Measurements from ENCODE around the gene PLCG1. TPM values are rescaled to one million over a fixed set of nuclear protein-coding genes. Genes with fewer than 3 reads are reported as not detected.

The PLCG1 gene
- total RNA-seq, 1 donor from 2014 or later = 94.0 TPM

DNA sequence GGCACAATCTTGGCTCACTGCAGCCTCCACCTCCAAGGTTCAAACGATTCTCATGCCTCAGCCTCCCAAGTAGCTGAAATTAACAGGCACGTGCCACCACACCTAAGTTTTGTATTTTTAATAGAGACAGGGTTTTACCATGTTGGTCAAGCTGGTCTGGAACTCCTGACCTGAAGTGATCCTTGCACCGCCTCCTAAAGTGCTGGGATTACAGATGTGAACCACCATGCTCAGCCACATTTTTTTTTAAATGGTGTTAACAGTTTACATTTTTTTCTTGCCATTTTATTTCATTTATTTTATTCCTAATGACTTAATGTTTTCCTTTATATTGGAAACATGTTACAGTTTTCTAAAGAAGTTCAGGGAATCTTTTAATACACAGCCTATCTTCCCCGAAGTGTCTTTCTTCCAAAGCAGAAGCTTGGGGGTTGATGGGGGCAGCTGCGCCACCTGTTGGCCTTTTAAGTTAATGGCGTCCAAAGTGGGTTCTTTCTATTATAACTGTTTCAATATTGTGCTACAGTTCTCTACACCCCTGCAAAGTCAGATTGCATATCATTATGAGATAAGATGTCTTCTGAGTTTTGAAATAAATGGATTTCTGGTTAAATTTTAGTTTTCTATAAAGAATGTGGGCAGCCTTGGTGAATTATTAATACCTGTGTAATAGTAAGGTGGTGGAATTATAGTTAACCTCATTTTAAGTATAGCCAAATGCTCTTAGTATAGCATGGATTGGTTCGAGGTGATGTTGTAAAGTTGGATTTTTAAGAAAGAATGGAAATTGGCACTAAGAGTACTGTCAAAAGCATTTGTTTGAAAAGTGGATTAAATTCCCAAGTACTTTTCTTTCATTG is 42.0 kb upstream of the PLCG1 start:
- Histone ChIP-seq H3K9me3 (no peaks in the 10 kb centered on the region), H3K4me3 (no peak overlapping the region), H3K4me1 (peaks cover 13% of the 10 kb centered on the region), H3K36me3 (peaks cover 88% of the 10 kb centered on the region), H3K27ac (peak overlapping the region; percentile 1), H3K27me3 (ENCODE audit: low read depth) (no peaks in the 10 kb centered on the region)
- TF ChIP-seq, protein P1, sequence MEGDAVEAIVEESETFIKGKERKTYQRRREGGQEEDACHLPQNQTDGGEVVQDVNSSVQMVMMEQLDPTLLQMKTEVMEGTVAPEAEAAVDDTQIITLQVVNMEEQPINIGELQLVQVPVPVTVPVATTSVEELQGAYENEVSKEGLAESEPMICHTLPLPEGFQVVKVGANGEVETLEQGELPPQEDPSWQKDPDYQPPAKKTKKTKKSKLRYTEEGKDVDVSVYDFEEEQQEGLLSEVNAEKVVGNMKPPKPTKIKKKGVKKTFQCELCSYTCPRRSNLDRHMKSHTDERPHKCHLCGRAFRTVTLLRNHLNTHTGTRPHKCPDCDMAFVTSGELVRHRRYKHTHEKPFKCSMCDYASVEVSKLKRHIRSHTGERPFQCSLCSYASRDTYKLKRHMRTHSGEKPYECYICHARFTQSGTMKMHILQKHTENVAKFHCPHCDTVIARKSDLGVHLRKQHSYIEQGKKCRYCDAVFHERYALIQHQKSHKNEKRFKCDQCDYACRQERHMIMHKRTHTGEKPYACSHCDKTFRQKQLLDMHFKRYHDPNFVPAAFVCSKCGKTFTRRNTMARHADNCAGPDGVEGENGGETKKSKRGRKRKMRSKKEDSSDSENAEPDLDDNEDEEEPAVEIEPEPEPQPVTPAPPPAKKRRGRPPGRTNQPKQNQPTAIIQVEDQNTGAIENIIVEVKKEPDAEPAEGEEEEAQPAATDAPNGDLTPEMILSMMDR (IDR thresholded peaks at IDR 0.05) = peak; percentile 86
- intact Hi-C loops (cut with DNase I) = loop anchor here (5.0 kb wide), 1 partner anchor 108 kb away; no protein-coding TSS in a partner anchor
- peak; percentile 78 to 81 for ATAC-seq
- peak; percentile 65 for DNase-seq

DNA sequence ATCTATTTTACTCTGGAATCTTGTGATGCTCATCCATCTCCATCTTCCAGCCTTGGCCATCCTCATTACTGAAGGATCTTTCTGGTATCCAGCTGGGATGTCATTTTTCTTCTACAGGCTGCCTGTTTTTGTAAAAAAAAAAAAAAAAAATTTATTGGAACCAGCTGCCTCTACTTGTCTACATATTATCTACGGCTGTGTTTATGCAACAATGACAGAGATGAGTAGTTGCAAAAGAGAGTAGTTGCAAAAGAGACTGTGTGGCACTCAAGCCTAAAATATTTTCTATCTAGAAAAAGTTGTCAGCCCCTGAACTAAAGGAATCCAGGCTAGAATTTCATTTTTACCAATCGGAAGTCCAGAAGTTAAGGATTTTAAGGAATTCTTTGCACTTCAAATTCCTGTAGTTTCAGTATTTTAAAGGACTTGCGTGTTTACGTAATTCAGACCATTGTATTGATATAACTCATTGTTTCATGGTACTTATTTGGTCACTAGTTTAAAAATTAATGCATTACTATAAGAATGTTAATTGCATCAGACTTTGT is 38.6 kb upstream of the PLCG1 start:
- Histone ChIP-seq H3K36me3 (peaks cover 98% of the 10 kb centered on the region), H3K4me1 (peaks cover 13% of the 10 kb centered on the region)

DNA sequence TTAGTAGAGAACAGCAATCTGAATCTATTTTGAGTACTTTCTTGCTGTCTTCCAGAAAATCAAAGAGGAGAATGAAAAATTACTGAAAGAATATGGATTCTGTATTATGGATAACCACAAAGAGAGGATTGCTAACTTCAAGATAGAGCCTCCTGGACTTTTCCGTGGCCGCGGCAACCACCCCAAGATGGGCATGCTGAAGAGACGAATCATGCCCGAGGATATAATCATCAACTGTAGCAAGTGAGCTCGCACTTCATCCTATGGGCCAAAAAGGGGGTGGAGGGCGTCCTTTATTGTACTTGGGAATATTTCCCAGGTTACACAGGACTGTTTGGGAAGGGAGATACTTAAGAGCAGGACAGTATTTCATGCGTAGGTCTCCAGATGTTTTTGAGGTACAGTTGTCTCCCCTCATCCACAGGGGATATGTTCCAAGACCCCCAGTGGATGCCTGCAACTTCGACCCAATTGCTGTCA is 37.3 kb upstream of the PLCG1 start:
- H3K4me1 ChIP-seq = peaks cover 7% of the 10 kb centered on the region
- H3K27ac ChIP-seq = no peak overlapping the region
- peaks cover 98% of the 10 kb centered on the region for H3K36me3 ChIP-seq
- H3K4me3 ChIP-seq = no peak overlapping the region
- intact Hi-C loops (cut with DNase I) = no loop called here
- TF ChIP-seq, protein P1 (IDR thresholded peaks at IDR 0.05) = no peak
- ATAC-seq (no peak), DNase-seq (no peak)
- H3K9me3 ChIP-seq = no peaks in the 10 kb centered on the region
- no peaks in the 10 kb centered on the region for H3K27me3 ChIP-seq (ENCODE audit: low read depth)

More for the DNA sequence above, 38.6 kb upstream of the PLCG1 start:
- H3K4me3 ChIP-seq = no peak overlapping the region
- DNase-seq (no peak), ATAC-seq (no peak)
- no peaks in the 10 kb centered on the region for H3K9me3 ChIP-seq
- H3K27me3 ChIP-seq (ENCODE audit: low read depth) = no peaks in the 10 kb centered on the region
- TF ChIP-seq, protein P1 (IDR thresholded peaks at IDR 0.05) = no peak
- intact Hi-C loops (cut with DNase I) = loop anchor here (5.0 kb wide), 1 partner anchor 111 kb away; no protein-coding TSS in a partner anchor
- no peak overlapping the region for H3K27ac ChIP-seq

GRCh38 chr20:41101660-41102059 is 35.7 kb upstream of the PLCG1 start:
- intact Hi-C loops (cut with DNase I) = no loop called here
- TF ChIP-seq, protein P1 (IDR thresholded peaks at IDR 0.05) = no peak
- peaks cover 100% of the 10 kb centered on the region for H3K36me3 ChIP-seq
- H3K27me3 ChIP-seq (ENCODE audit: low read depth) = no peaks in the 10 kb centered on the region
- no peak overlapping the region for H3K27ac ChIP-seq
- peaks cover 4% of the 10 kb centered on the region for H3K4me1 ChIP-seq
- no peak overlapping the region for H3K4me3 ChIP-seq
- DNase-seq (no peak), ATAC-seq (no peak)
- no peaks in the 10 kb centered on the region for H3K9me3 ChIP-seq

GRCh38 chr20:41108531-41108930 is 28.8 kb upstream of the PLCG1 start:
- ATAC-seq (no peak), DNase-seq (no peak)
- no peak overlapping the region for H3K4me3 ChIP-seq
- no peaks in the 10 kb centered on the region for H3K9me3 ChIP-seq
- TF ChIP-seq, protein P1 (IDR thresholded peaks at IDR 0.05) = no peak
- no peaks in the 10 kb centered on the region for H3K4me1 ChIP-seq
- H3K36me3 ChIP-seq = peaks cover 94% of the 10 kb centered on the region
- intact Hi-C loops (cut with DNase I) = no loop called here
- H3K27ac ChIP-seq = no peak overlapping the region
- H3K27me3 ChIP-seq (ENCODE audit: low read depth) = no peaks in the 10 kb centered on the region

Data from lower lobe of right lung (tissue), 2 donors.